H1 (cell line): ENCODE data around the gene TNS1. TPM values are rescaled to one million over a fixed set of nuclear protein-coding genes. Genes with fewer than 3 reads are reported as not detected.

Source experiments
- ASH2L ChIP-seq: fragments of 200-600, 300-600 bp; sonication (generic); IDR thresholded peaks from one replicate; pipeline ENCODE4 v1.7.1; 2017; ENCODE audit warnings: low read length
- CBX5 ChIP-seq: fragments of 300-800, 300-1000 bp; sonication (generic); IDR thresholded peaks from 2 replicates; pipeline ENCODE4 v1.7.1; 2016; ENCODE audit warnings: antibody characterized with exemption, low read length, low read depth
- CHD7 ChIP-seq: fragments of 300-600 bp; sonication (generic); IDR thresholded peaks from 2 replicates; pipeline ENCODE4 v1.7.1; 2012; ENCODE audit warnings: low read length, moderate library complexity, mild to moderate bottlenecking, inconsistent platforms; ENCODE audit not compliant: insufficient replicate concordance
- JUND ChIP-seq: IDR thresholded peaks from 2 replicates; pipeline ENCODE4 v1.6.1; 2011; ENCODE audit warnings: mild to moderate bottlenecking, improper control_type of control experiment, low read length
- KDM4A ChIP-seq: IDR thresholded peaks from one replicate; pipeline ENCODE4 v1.7.1; 2012; ENCODE audit warnings: low read depth, mild to moderate bottlenecking, moderate library complexity, low read length, inconsistent platforms; ENCODE audit not compliant: severe bottlenecking
- RAD21 ChIP-seq, 2 experiments: IDR thresholded peaks in 1 of 2; conservative IDR thresholded peaks in 1 of 2; 2 replicates each; pipeline ENCODE4 v1.6.1; 2011; ENCODE audit warnings: low read depth in 2 of 2, low read length in 2 of 2, improper control_type of control experiment in 1 of 2, inconsistent platforms in 1 of 2, mild to moderate bottlenecking in 1 of 2, moderate library complexity in 1 of 2
- RFX5 ChIP-seq: IDR thresholded peaks from 2 replicates; pipeline ENCODE4 v1.6.1; 2011; ENCODE audit warnings: low read depth, low read length, improper control_type of control experiment, borderline replicate concordance
- SAP30 ChIP-seq: fragments of 300-600 bp; sonication (generic); IDR thresholded peaks from 2 replicates; pipeline ENCODE4 v1.7.1; 2012; ENCODE audit warnings: low read length, moderate library complexity, mild to moderate bottlenecking, inconsistent platforms; ENCODE audit not compliant: insufficient read depth, insufficient replicate concordance
- TAF7 ChIP-seq: optimal IDR thresholded peaks from 2 replicates; pipeline ENCODE3; 2011; ENCODE audit warnings: low read depth, mild to moderate bottlenecking, inconsistent platforms, low read length, moderate library complexity, borderline replicate concordance
- YY1 ChIP-seq: IDR thresholded peaks from 2 replicates; pipeline ENCODE4 v1.6.1; 2011; ENCODE audit warnings: low read depth, mild to moderate bottlenecking, low read length
- polyA plus RNA-seq, 7 experiments: library from polyadenylated mRNA; depleted of rRNA in 3 of 7; stranded (reverse) in 5 of 7; unstranded in 2 of 7; fragments of >200 nt in 5 of 7; fragments of 200-250 nt in 2 of 7; gene quantifications; 1 replicate in 5 of 7; 2 replicates in 1 of 7; 4 replicates in 1 of 7; pipeline versions ENCODE4 v1.2.1 to v1.2.3, GENCODE V29; 2011 to 2013; ENCODE audit warnings: missing spikeins in 2 of 7, mixed read lengths in 2 of 7
- total RNA-seq: library from RNA; stranded (reverse); fragmentation: NEBNext Ultra II Directional; extraction: Animal tissue kit (Norgen Biotek cat#: 25700); gene quantifications from 2 replicates; pipeline ENCODE4 v1.2.1, GENCODE V29; 2021

TNS1 gene
- total and polyA plus RNA-seq, 2 of the 8 experiments (the other 6 are each of a cell fraction or from before 2014, with no cell fraction given) = 1.5 to 5.1 TPM

GRCh38 chr2:217900010-217900779, 102.6 kb downstream of the TNS1 start (continued):
- TF ChIP-seq CHD7 (no peak), ASH2L (no peak), CBX5 (no peak), KDM4A (no peak), RFX5 (no peak), TAF7 (no peak), YY1 (no peak), RAD21 (IDR thresholded peaks at IDR 0.05 in 1 of 2, conservative IDR thresholded peaks at IDR 0.05 in 1 of 2; ENCODE audit: low read depth in 2 of 2, low read length in 2 of 2) (no peak), JUND (no peak), SAP30 (no peak)
